Measurements from ENCODE around the gene COQ2.
"Not testable (repeated sequence)": the region's sequence is repeated elsewhere in the genome, so short reads cannot be mapped to it uniquely, and the experiment has no call there.

The COQ2 gene

GRCh38 chr4:83282049-83282535 lies 2.5 kb downstream of the COQ2 start:
- ATAC-seq: no peak

GRCh38 chr4:83281307-83281706 lies 3.3 kb downstream of the COQ2 start:
- no peak for ATAC-seq

GRCh38 chr4:83276299-83277040 lies 8.1 kb downstream of the COQ2 start:
- ATAC-seq: peak; percentile 91

GRCh38 chr4:83273926-83274325 lies 10.7 kb downstream of the COQ2 start:
- ATAC-seq: not testable (repeated sequence)

GRCh38 chr4:83272900-83273299 lies 11.7 kb downstream of the COQ2 start:
- ATAC-seq: peak in 1 of 2 donors; percentile 14

GRCh38 chr4:83269256-83269655 lies 15.3 kb downstream of the COQ2 start:
- ATAC-seq: no peak

GRCh38 chr4:83268491-83268890 lies 16.1 kb downstream of the COQ2 start:
- no peak for ATAC-seq

GRCh38 chr4:83267830-83268475 lies 16.6 kb downstream of the COQ2 start:
- no peak for ATAC-seq

- no peak for ATAC-seq
These were observed 17.3 kb downstream of the COQ2 start for GRCh38 chr4:83267121-83267829.

GRCh38 chr4:83266689-83267088 lies 17.9 kb downstream of the COQ2 start:
- ATAC-seq: peak in 1 of 2 donors; percentile 59

GRCh38 chr4:83263106-83263505 lies 21.5 kb downstream of the COQ2 start:
- no peak for ATAC-seq

GRCh38 chr4:83262682-83263081 lies 21.9 kb downstream of the COQ2 start:
- ATAC-seq: no peak

- ATAC-seq: no peak
These were observed 23.3 kb downstream of the COQ2 start for GRCh38 chr4:83261307-83261706.

GRCh38 chr4:83259586-83259985 lies 25.0 kb downstream of the COQ2 start:
- no peak for ATAC-seq

- no peak for ATAC-seq
These were observed 26.1 kb downstream of the COQ2 start for GRCh38 chr4:83258461-83258860.

- no peak for ATAC-seq
These were observed 26.8 kb downstream of the COQ2 start for GRCh38 chr4:83257811-83258210.

GRCh38 chr4:83255584-83255983 lies 29.0 kb downstream of the COQ2 start:
- no peak for ATAC-seq

- peak; percentile 44 to 48 for ATAC-seq
These were observed 31.7 kb downstream of the COQ2 start for GRCh38 chr4:83252782-83253405.

GRCh38 chr4:83251447-83251830 lies 33.2 kb downstream of the COQ2 start:
- ATAC-seq: no peak

GRCh38 chr4:83250687-83251446 lies 33.7 kb downstream of the COQ2 start:
- ATAC-seq: no peak

GRCh38 chr4:83248486-83248885 lies 36.1 kb downstream of the COQ2 start:
- no peak for ATAC-seq
